Fibroblast of pulmonary artery (primary cell): ENCODE measurements around the gene ZBTB20.

Experiments
- DNase-seq: peaks from one replicate; pipeline ENCODE4 v3.0.0-alpha.2; 2010; ENCODE audit warnings: low read depth
- H3K4me3 ChIP-seq: replicated peaks from 2 replicates; pipeline ENCODE4 v1.5.1; 2011; ENCODE audit warnings: low read depth, mild to moderate bottlenecking, control low read depth, low read length, moderate library complexity
- TF ChIP-seq, protein P1 (sequence below): IDR thresholded peaks from 2 replicates; pipeline ENCODE4 v1.5.1; 2011; ENCODE audit warnings: mild to moderate bottlenecking, control low read depth, low read length, inconsistent platforms; ENCODE audit errors: missing control alignments

Gene ZBTB20

DNA sequence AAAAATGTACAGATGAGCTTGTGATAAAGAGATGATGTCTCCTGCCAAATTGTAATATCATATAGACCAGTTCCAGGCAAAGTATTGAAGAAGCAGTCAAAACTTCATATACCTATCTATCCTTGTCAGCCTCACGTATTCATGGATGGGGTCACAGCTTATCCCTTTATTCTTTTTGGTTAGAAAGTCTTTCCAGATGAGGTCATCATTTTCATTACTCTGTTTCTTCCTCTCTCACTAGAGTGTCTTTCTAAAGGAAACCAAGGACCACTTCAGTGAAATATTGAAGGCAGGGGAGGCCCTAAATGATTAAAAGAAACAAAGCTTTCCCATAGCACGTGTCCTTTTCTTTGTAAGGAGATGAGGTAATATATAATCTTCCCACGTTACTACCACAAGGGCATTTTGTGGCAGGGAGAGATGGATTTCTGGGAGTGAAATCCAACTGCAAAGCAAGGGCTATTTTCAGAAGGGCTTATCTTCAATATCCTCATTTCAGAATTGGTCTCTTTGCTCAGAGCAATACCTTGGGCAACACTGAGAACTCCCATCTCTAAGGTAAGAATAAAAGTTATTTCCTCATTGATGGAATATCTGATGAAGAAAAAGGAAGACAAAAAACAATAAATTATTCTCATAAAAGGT, 593.0 kb downstream of the ZBTB20 start:
- TF ChIP-seq, protein P1, sequence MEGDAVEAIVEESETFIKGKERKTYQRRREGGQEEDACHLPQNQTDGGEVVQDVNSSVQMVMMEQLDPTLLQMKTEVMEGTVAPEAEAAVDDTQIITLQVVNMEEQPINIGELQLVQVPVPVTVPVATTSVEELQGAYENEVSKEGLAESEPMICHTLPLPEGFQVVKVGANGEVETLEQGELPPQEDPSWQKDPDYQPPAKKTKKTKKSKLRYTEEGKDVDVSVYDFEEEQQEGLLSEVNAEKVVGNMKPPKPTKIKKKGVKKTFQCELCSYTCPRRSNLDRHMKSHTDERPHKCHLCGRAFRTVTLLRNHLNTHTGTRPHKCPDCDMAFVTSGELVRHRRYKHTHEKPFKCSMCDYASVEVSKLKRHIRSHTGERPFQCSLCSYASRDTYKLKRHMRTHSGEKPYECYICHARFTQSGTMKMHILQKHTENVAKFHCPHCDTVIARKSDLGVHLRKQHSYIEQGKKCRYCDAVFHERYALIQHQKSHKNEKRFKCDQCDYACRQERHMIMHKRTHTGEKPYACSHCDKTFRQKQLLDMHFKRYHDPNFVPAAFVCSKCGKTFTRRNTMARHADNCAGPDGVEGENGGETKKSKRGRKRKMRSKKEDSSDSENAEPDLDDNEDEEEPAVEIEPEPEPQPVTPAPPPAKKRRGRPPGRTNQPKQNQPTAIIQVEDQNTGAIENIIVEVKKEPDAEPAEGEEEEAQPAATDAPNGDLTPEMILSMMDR: no peak
- DNase-seq: no peak
- no peak overlapping the region for H3K4me3 ChIP-seq

DNA sequence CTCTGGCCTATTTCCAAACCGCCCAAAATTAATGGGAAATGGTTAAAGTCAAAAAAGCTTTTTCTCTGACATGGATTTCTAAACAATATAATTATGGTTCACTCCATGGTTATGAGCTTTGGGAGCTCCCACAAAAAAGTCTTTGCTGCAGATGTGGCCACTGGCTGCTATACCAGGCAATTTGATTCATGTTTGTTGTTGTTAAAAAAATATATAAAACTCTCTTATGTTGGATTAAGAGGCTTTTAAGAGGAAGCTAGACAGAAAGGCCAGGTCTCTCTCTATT, 594.6 kb downstream of the ZBTB20 start:
- no peak overlapping the region for H3K4me3 ChIP-seq
- TF ChIP-seq, protein P1: no peak
- no peak for DNase-seq

DNA sequence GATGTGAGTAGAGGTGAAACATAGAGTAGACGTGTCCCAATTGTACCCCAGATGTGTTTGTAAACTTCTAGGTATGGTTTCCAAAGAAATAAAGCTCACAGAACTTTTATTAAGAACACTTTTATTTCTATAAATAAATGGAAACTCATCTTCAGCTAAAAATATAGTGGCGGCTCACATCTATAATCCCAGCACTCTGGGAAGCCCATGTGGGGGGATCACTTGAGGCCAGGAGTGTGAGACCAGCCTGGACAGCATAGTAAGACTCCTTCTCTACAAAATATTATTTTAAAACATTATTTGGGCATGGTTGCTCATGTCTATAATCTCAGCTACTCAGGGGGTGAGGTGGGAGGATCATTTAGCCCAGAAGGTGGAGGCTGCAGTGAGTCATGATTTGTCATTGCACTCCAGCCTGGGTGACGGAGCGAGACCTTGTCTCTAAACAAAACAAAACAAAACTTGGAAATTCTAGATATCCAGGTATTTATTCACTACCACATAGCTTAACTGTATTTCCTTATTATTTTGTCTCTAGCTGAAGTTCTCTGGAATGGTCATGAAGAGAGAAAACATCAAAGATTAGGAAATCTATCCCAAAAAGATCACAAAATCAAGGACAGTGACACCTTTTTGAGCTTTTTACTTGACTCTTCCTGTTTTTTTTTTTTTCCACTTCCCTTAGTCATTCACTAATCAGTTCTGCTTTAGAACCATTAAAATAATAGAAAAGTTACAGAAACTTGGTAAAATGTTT, 595.1 kb downstream of the ZBTB20 start:
- peak; percentile 69 for DNase-seq
- H3K4me3 ChIP-seq: no peak overlapping the region
- TF ChIP-seq, protein P1: no peak

DNA sequence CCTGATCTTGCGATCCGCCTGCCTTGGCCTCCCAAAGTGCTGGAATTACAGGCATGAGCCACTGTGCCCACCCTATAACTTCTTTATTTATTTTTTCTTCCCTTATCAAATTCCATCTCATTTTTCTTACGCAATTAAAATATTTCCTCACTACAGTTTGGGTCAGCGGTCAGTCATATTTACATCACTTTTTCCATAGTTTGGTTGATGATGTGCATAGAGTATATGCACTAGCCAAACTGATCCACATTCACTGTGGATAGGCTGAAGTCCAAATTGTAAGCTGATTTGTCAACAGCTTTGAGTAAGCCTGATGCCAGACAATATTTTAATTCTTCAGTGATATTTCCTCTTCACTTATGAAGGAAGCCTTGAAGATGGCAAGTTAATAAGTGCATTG, 596.9 kb downstream of the ZBTB20 start:
- DNase-seq: peak; percentile 72
- H3K4me3 ChIP-seq: no peak overlapping the region
- TF ChIP-seq, protein P1: no peak

DNA sequence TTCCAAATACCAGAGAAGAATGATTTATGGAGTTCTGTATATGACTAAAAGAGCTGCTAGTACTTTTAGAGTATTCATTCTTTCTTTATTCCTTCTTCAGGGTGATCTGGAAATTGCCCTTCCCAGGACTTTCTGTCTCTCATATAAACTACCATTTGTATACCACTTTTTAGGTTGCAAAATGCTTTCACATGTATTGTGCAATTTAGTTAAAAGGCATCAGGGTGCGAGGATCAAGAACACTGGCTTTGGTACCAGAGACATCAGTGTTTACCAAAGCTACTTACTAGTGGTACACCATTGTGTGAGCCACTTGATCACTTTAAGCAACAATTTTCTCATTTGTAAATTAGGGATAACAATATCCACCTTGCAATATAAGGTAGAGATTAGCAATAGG, 601.9 kb downstream of the ZBTB20 start:
- no peak overlapping the region for H3K4me3 ChIP-seq
- DNase-seq: no peak
- TF ChIP-seq, protein P1: no peak

DNA sequence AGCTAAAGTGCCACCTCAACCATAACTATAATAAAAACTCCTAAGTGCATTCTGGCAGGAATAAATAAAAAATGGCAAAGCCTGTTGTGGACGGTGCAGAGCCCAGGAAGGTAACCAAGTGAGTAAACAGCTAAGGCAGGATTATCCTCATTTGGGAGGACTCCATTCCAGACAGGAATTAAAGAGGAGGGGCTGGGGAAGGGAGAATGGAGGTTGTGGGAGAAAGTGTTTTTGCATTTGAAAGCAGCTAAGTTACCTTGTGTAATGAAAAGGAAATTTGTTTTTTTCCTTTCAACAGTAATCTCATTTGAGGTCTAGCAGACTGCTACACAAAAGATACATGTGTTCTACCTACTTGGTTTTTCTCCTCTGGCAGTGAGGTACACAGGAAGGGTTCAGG, 604.7 kb downstream of the ZBTB20 start:
- no peak for DNase-seq
- no peak overlapping the region for H3K4me3 ChIP-seq
- TF ChIP-seq, protein P1: no peak

DNA sequence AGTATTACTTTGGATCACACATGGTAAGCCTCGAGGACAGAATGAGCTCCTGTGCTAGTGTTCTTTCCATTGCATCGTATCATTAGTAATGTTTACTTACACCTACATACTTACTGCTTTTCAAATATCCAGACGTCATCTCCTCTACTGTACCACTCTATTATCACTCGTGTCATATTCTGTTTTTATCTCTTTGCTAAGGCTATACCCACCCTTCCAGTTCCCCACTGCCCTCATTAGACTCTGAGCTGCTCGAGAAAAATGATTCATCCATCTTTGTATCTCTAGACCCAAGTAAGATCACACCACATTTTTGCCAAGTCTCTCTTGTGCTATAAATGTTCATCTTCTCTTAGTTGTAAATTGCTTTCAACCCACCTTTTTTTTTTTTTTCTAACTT, 607.6 kb downstream of the ZBTB20 start:
- TF ChIP-seq, protein P1: no peak
- DNase-seq: no peak
- no peak overlapping the region for H3K4me3 ChIP-seq
